Esophagus muscularis mucosa (tissue), 4 donors: ENCODE results near the gene S100A13. TPM values are rescaled to one million over a fixed set of nuclear protein-coding genes. Genes with fewer than 3 reads are reported as not detected.

Source experiments
- DNase-seq: peaks from one replicate; pipeline ENCODE4 v3.0.0-alpha.2; 2017; ENCODE audit errors: extremely low spot score
- H3K27ac ChIP-seq, 4 donors: fragments of 200-600 bp; sonication (generic); replicated peaks in 1 of 4; 1 replicate in 3 of 4; 2 replicates in 1 of 4; pipeline ENCODE4 v1.5.1; 2016 to 2019; ENCODE audit warnings: mild to moderate bottlenecking in 1 of 4
- H3K27me3 ChIP-seq, 4 donors: fragments of 200-600 bp; sonication (generic); one replicate each; pipeline versions ENCODE4 v1.5.1 to v1.6.0; 2016 to 2019
- H3K36me3 ChIP-seq, 4 donors: fragments of 200-600 bp; sonication (generic); one replicate each; pipeline ENCODE4 v1.5.1; 2016 to 2019
- H3K4me1 ChIP-seq, 4 donors: fragments of 200-600 bp; sonication (generic); one replicate each; pipeline ENCODE4 v1.5.1; 2016 to 2019
- H3K4me3 ChIP-seq, 4 donors: fragments of 200-600 bp; sonication (generic); 1 replicate in 2 of 4; 2 replicates in 2 of 4; pipeline ENCODE4 v1.5.1; 2016 to 2019; ENCODE audit warnings: mild to moderate bottlenecking in 4 of 4, moderate library complexity in 1 of 4
- H3K9me3 ChIP-seq, 4 donors: fragments of 200-600 bp; sonication (generic); 1 replicate in 3 of 4; 2 replicates in 1 of 4; pipeline ENCODE4 v1.5.1; 2016 to 2019
- CTCF ChIP-seq, 3 experiments: fragments of 200-600 bp in 2 of 3; fragments of 450-650 bp in 1 of 3; sonication (generic) in 2 of 3; IDR thresholded peaks; one replicate each; pipeline ENCODE4 v1.5.1; 2017 to 2019; ENCODE audit warnings: antibody characterized with exemption in 3 of 3, mild to moderate bottlenecking in 2 of 3, moderate library complexity in 1 of 3
- EP300 ChIP-seq: sonication (generic); formaldehyde crosslinking; IDR thresholded peaks from one replicate; pipeline ENCODE4 v1.6.1; 2017; ENCODE audit warnings: antibody characterized with exemption
- POLR2A ChIP-seq: fragments of 450-650 bp; IDR thresholded peaks from one replicate; pipeline ENCODE4 v1.6.1; 2017; ENCODE audit warnings: antibody characterized with exemption, moderate library complexity, mild to moderate bottlenecking, low read depth
- POLR2AphosphoS5 ChIP-seq, 2 donors: sonication (generic); formaldehyde crosslinking; IDR thresholded peaks; one replicate each; pipeline ENCODE4 v1.6.1; 2017; ENCODE audit warnings: antibody characterized with exemption in 2 of 2
- WGBS: methylation state at CpG from one replicate; pipeline ENCODE4 v1.1.5; 2018; 5-methylcytosine and 5-hydroxymethylcytosine counted together
- intact Hi-C: fragments of 100-400 bp; cut with DNase I; formaldehyde crosslinking; loops from one replicate; pipeline ENCODE4 v1.15.1; 2023
- total RNA-seq, 4 donors: library from RNA; depleted of rRNA; stranded (reverse); fragments of >200 nt; gene quantifications; one replicate each; pipeline versions ENCODE4 v1.1.0 to v1.2.1, GENCODE V29; 2016

Gene S100A13
- total RNA-seq, 4 donors from 2014 or later, result 71.3 to 84.7 (median 83.1) TPM

GRCh38 chr1:153616917-153617311 is 10.4 kb downstream of the S100A13 start:
- H3K27me3 ChIP-seq, result no peaks in the 10 kb centered on the region
- DNase-seq, result no peak
- 20% methylated on average over 1 of the region's 5 CpGs for WGBS
- H3K4me1 ChIP-seq, result peaks cover 21 to 34% (median 28%) of the 10 kb centered on the region in 4 donors
- no peak for TF ChIP-seq POLR2A
- TF ChIP-seq EP300, result no peak
- TF ChIP-seq POLR2AphosphoS5 (IDR thresholded peaks at IDR 0.05), result no peak
- TF ChIP-seq CTCF (IDR thresholded peaks at IDR 0.05), result no peak
- H3K9me3 ChIP-seq, result no peaks in the 10 kb centered on the region
- peak overlapping the region in 2 of 4 donors; percentile 35 to 46 for H3K27ac ChIP-seq
- peaks cover 0 to 26% (median 16%) of the 10 kb centered on the region in 4 donors for H3K36me3 ChIP-seq
- intact Hi-C loops, result loop anchor here (5.0 kb wide), 2 partner anchors 45 to 85 kb away; no protein-coding TSS in a partner anchor
- no peak overlapping the region for H3K4me3 ChIP-seq

DNA sequence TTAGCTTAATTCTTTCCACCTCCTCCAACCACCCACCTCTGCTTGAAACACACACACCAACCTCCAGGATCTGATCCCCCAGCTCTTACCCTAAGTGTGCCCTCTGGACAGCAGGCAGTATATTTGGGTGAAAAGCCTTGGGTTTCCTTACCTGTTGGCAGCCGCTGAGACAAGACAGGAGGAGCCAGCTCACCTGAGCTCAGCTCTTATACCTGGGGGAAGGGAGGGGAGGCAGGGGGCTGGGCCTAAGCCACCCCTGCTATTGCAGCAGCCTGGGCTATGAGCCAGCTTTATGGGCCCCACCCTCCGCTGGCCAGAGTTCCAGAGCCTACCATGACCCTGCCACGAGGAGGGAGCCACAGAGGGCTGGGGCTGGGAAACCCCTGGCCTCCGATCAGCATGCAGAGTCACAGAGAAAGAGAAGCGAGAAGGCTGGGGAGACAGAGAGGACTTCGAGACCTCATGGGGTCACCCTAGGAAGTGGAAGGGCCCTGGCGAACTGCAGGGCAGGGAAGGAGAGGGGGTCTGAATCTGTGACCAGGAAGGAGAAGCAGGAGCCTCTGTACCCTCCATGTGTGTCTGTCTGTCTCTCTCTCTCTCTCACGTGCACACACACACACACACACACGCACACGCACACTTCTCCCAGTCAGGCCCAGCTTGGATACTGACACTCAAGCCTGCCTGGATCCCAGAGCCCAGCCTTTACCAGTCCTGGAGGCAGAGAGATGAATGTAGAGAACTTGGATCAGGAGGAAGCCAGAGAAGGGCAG is 11.0 kb downstream of the S100A13 start, which contains the start of gene S100A14:
Gene S100A14 (minus strand): TSS at position 182 of the 773 bp plus-strand sequence. CDS start 467 bp downstream, outside the sequence.
- 75% methylated on average over 9 of the region's 10 CpGs for WGBS
- Histone ChIP-seq H3K4me1 (peaks cover 27 to 40% (median 31%) of the 10 kb centered on the region in 4 donors), H3K4me3 (no peak within 1 kb of the TSS), H3K27ac (peak within 1 kb of the TSS in 2 of 4 donors; percentile 35 to 46), H3K27me3 (no peaks in the 10 kb centered on the region), H3K9me3 (no peaks in the 10 kb centered on the region), H3K36me3 (peaks cover 0 to 23% (median 15%) of the 10 kb centered on the region in 4 donors)
- TF ChIP-seq CTCF (IDR thresholded peaks at IDR 0.05) (no peak), EP300 (no peak), POLR2AphosphoS5 (IDR thresholded peaks at IDR 0.05) (no peak), POLR2A (no peak)
- DNase-seq, result no peak
- intact Hi-C loops, result loop anchor here (5.0 kb wide), 2 partner anchors 44 to 84 kb away; no protein-coding TSS in a partner anchor

GRCh38 chr1:153615406-153615805 is 11.9 kb downstream of the S100A13 start:
- Histone ChIP-seq H3K27ac (no peak overlapping the region), H3K4me3 (no peak overlapping the region), H3K4me1 (peaks cover 36 to 49% (median 40%) of the 10 kb centered on the region in 4 donors), H3K27me3 (no peaks in the 10 kb centered on the region), H3K9me3 (no peaks in the 10 kb centered on the region), H3K36me3 (peaks cover 0 to 23% (median 14%) of the 10 kb centered on the region in 4 donors)
- no peak for TF ChIP-seq POLR2A
- no peak for TF ChIP-seq POLR2AphosphoS5 (IDR thresholded peaks at IDR 0.05)
- no peak for TF ChIP-seq CTCF (IDR thresholded peaks at IDR 0.05)
- no peak for TF ChIP-seq EP300
- intact Hi-C loops, result loop anchor here (5.0 kb wide), 2 partner anchors 43 to 83 kb away; no protein-coding TSS in a partner anchor
- DNase-seq, result no peak
- WGBS, result 100% methylated on average over 1 of the region's 2 CpGs

- no peak for TF ChIP-seq POLR2AphosphoS5 (IDR thresholded peaks at IDR 0.05)
- no peak for TF ChIP-seq EP300
- no peak for TF ChIP-seq POLR2A
- no peak for TF ChIP-seq CTCF (IDR thresholded peaks at IDR 0.05)
- 97% methylated on average over 5 of the region's 7 CpGs for WGBS
- no peak for DNase-seq
- Histone ChIP-seq H3K36me3 (peaks cover 0 to 18% (median 11%) of the 10 kb centered on the region in 4 donors), H3K4me1 (peaks cover 41 to 54% (median 45%) of the 10 kb centered on the region in 4 donors), H3K27me3 (no peaks in the 10 kb centered on the region), H3K9me3 (no peaks in the 10 kb centered on the region), H3K27ac (no peak overlapping the region), H3K4me3 (no peak overlapping the region)
- intact Hi-C loops, result loop anchor here (5.0 kb wide), 3 partner anchors 43 to 103 kb away; no protein-coding TSS in a partner anchor
Measured at GRCh38 chr1:153614906-153615305, 12.4 kb downstream of the S100A13 start.
